ENCODE data around the gene MAPK8.

GRCh38 chr10:48414160-48414559, 107.7 kb downstream of the MAPK8 start:
- TF ChIP-seq CTCF (IDR thresholded peaks at IDR 0.05) (no peak), POLR2A (IDR thresholded peaks at IDR 0.05) (no peak)
